H1 (cell line): ENCODE measurements around the gene CCAR1. TPM values are rescaled to one million over a fixed set of nuclear protein-coding genes. Genes with fewer than 3 reads are reported as not detected.

ENCODE experiments used
- CTCF ChIA-PET: fragments of 300-600 bp; sonication (Branson Sonifier 250); formaldehyde crosslinking; loops from one replicate; lab custom pipeline; 2021; ENCODE audit not compliant: partially characterized antibody; lab: Charles Lee
- POLR2A ChIA-PET: fragments of 300-600 bp; sonication (Branson Sonifier 250); formaldehyde crosslinking; loops from one replicate; lab custom pipeline; 2021; ENCODE audit warnings: inconsistent platforms; ENCODE audit not compliant: partially characterized antibody; lab: Charles Lee
- DNase-seq, 2 experiments: peaks; one replicate each; pipeline versions ENCODE4 v3.0.0 to v3.0.0-alpha.2; 2010 to 2022; ENCODE audit warnings: low spot score in 2 of 2, low read depth in 1 of 2, mixed read lengths in 1 of 2
- FAIRE-seq: peaks from 2 replicates; lab custom pipeline; 2011; peaks lifted over from hg19 to GRCh38; lab: Jason Lieb, UNC
- H2AFZ ChIP-seq: 2 replicates; pipeline ENCODE4 v1.8.1; 2012; ENCODE audit warnings: low read length, inconsistent platforms
- H2AK5ac ChIP-seq: 2 replicates; pipeline ENCODE4 v1.6.1; 2013; ENCODE audit warnings: low read depth, low read length
- H2BK120ac ChIP-seq: replicated peaks from 2 replicates; pipeline ENCODE3; 2013; ENCODE audit warnings: low read depth, low read length, inconsistent platforms
- H2BK12ac ChIP-seq: 2 replicates; pipeline ENCODE4 v1.6.1; 2013; ENCODE audit warnings: low read depth, low read length
- H2BK15ac ChIP-seq: 2 replicates; pipeline ENCODE4 v1.6.1; 2013; ENCODE audit warnings: low read length
- H2BK20ac ChIP-seq: 2 replicates; pipeline ENCODE4 v1.6.1; 2013; ENCODE audit warnings: low read length
- H2BK5ac ChIP-seq: 2 replicates; pipeline ENCODE4 v1.6.1; 2013; ENCODE audit warnings: low read depth, low read length
- H3K14ac ChIP-seq: 2 replicates; pipeline ENCODE4 v1.6.1; 2013; ENCODE audit warnings: inconsistent platforms; ENCODE audit not compliant: insufficient read length
- H3K18ac ChIP-seq: 2 replicates; pipeline ENCODE4 v1.6.1; 2013; ENCODE audit warnings: low read length; ENCODE audit errors: extremely low read depth
- H3K23ac ChIP-seq: 2 replicates; pipeline ENCODE4 v1.6.1; 2013; ENCODE audit warnings: inconsistent platforms; ENCODE audit not compliant: insufficient read length
- H3K23me2 ChIP-seq: 2 replicates; pipeline ENCODE4 v1.6.1; 2013; ENCODE audit warnings: low read depth, low read length
- H3K27ac ChIP-seq: 2 replicates; pipeline ENCODE4 v1.6.1; 2011; ENCODE audit warnings: low read depth, low read length, inconsistent platforms
- H3K27me3 ChIP-seq, 4 experiments: replicated peaks in 1 of 4; 1 replicate in 1 of 4; 2 replicates in 3 of 4; pipeline versions ENCODE4 v1.6.1 to v1.8.1; 2011 to 2013; ENCODE audit warnings: low read length in 3 of 4, mild to moderate bottlenecking in 3 of 4, inconsistent platforms in 2 of 4, mixed read lengths in 2 of 4, moderate library complexity in 1 of 4; ENCODE audit not compliant: control insufficient read depth in 3 of 4, insufficient read depth in 3 of 4; ENCODE audit errors: extremely low read depth in 1 of 4
- H3K36me3 ChIP-seq, 4 experiments: 2 replicates each; pipeline versions ENCODE4 v1.6.1 to v1.8.1; 2011 to 2013; ENCODE audit warnings: mild to moderate bottlenecking in 4 of 4, low read length in 3 of 4, moderate library complexity in 2 of 4, control low read depth in 1 of 4, inconsistent platforms in 1 of 4; ENCODE audit not compliant: insufficient read depth in 4 of 4, control insufficient read depth in 2 of 4
- H3K4ac ChIP-seq: replicated peaks from 2 replicates; pipeline ENCODE3; 2013; ENCODE audit warnings: low read length, low read depth, mixed read lengths, inconsistent platforms; ENCODE audit not compliant: insufficient read length
- H3K4me1 ChIP-seq, 4 experiments: replicated peaks in 1 of 4; 1 replicate in 1 of 4; 2 replicates in 3 of 4; pipeline versions ENCODE4 v1.6.1 to v1.8.1; 2011 to 2013; ENCODE audit warnings: low read length in 3 of 4, inconsistent platforms in 2 of 4, mixed read lengths in 1 of 4; ENCODE audit not compliant: insufficient read depth in 4 of 4, control insufficient read depth in 3 of 4
- H3K4me2 ChIP-seq, 2 experiments: 2 replicates each; pipeline versions ENCODE4 v1.6.1 to v1.8.1; 2011 to 2013; ENCODE audit warnings: low read depth in 2 of 2, low read length in 2 of 2, control low read depth in 1 of 2, inconsistent platforms in 1 of 2, mild to moderate bottlenecking in 1 of 2; ENCODE audit not compliant: insufficient read depth in 1 of 2
- H3K4me3 ChIP-seq, 4 experiments: fragments of 200-600, 300-600 bp in 1 of 4; sonication (generic), shearing (Covaris generic), sonication (Bioruptor Twin) in 1 of 4; 2 replicates each; pipeline versions ENCODE4 v1.5.1 to v1.8.1; 2011 to 2016; ENCODE audit warnings: low read length in 4 of 4, low read depth in 3 of 4, control low read depth in 2 of 4, inconsistent platforms in 2 of 4, mild to moderate bottlenecking in 2 of 4, mixed read lengths in 1 of 4, moderate library complexity in 1 of 4; ENCODE audit not compliant: insufficient read depth in 2 of 4; ENCODE audit errors: extremely low read depth in 1 of 4
- H3K56ac ChIP-seq: replicated peaks from 2 replicates; pipeline ENCODE3; 2013; ENCODE audit warnings: low read depth, mild to moderate bottlenecking, mixed read lengths, low read length, inconsistent platforms; ENCODE audit not compliant: insufficient read length
- H3K79me1 ChIP-seq: 2 replicates; pipeline ENCODE4 v1.6.1; 2013; ENCODE audit warnings: low read depth, low read length, control low read depth
- H3K79me2 ChIP-seq, 2 experiments: 2 replicates each; pipeline versions ENCODE4 v1.6.1 to v1.8.1; 2012 to 2013; ENCODE audit warnings: low read length in 2 of 2, mild to moderate bottlenecking in 2 of 2, inconsistent platforms in 1 of 2; ENCODE audit not compliant: insufficient read depth in 2 of 2, control insufficient read depth in 1 of 2
- H3K9ac ChIP-seq, 4 experiments: replicated peaks in 1 of 4; 1 replicate in 1 of 4; 2 replicates in 3 of 4; pipeline versions ENCODE4 v1.6.1 to v1.8.1; 2011 to 2013; ENCODE audit warnings: low read depth in 3 of 4, low read length in 3 of 4, control low read depth in 2 of 4, mild to moderate bottlenecking in 2 of 4, moderate library complexity in 2 of 4, inconsistent platforms in 1 of 4; ENCODE audit errors: extremely low read depth in 1 of 4
- H3K9me3 ChIP-seq, 2 experiments: 2 replicates each; pipeline versions ENCODE4 v1.6.1 to v1.8.1; 2012 to 2013; ENCODE audit warnings: mild to moderate bottlenecking in 2 of 2, moderate library complexity in 2 of 2, control low read depth in 1 of 2, inconsistent platforms in 1 of 2, low read depth in 1 of 2, low read length in 1 of 2, mixed read lengths in 1 of 2; ENCODE audit not compliant: insufficient read depth in 2 of 2
- H4K20me1 ChIP-seq, 2 experiments: replicated peaks in 1 of 2; 2 replicates each; pipeline versions ENCODE3 to v1.8.1; 2011 to 2013; ENCODE audit warnings: inconsistent platforms in 2 of 2, low read length in 2 of 2, mild to moderate bottlenecking in 1 of 2; ENCODE audit not compliant: insufficient read depth in 2 of 2, control insufficient read depth in 1 of 2
- H4K5ac ChIP-seq: 2 replicates; pipeline ENCODE4 v1.6.1; 2013; ENCODE audit warnings: low read length, low read depth, mixed read lengths, inconsistent platforms; ENCODE audit not compliant: insufficient read length
- H4K8ac ChIP-seq: 2 replicates; pipeline ENCODE4 v1.8.0; 2013; ENCODE audit warnings: mild to moderate bottlenecking, moderate library complexity, low read length, inconsistent platforms; ENCODE audit not compliant: insufficient read depth; ENCODE audit errors: extremely low read depth
- H4K91ac ChIP-seq: replicated peaks from 2 replicates; pipeline ENCODE3; 2013; ENCODE audit warnings: low read length, mixed read lengths, inconsistent platforms; ENCODE audit not compliant: insufficient read length
- CREB1 ChIP-seq: IDR thresholded peaks from 2 replicates; pipeline ENCODE4 v1.6.1; 2012; ENCODE audit warnings: inconsistent platforms
- RBBP5 ChIP-seq: IDR thresholded peaks from 2 replicates; pipeline ENCODE4 v1.7.1; 2012; ENCODE audit warnings: low read depth, mild to moderate bottlenecking, inconsistent platforms, low read length, moderate library complexity, borderline replicate concordance
- ZNF274 ChIP-seq: IDR thresholded peaks from 2 replicates; pipeline ENCODE4 v1.7.0; 2012; ENCODE audit warnings: low read length, borderline replicate concordance; ENCODE audit errors: extremely low read depth
- WGBS, 2 experiments: shearing (Covaris generic) in 1 of 2; methylation state at CpG; one replicate each; pipeline versions ENCODE4 v1.1.6 to v1.1.7; 2013 to 2015; ENCODE audit warnings: low lambda C conversion rate in 2 of 2, mixed read lengths in 2 of 2, inconsistent platforms in 1 of 2, low coverage in 1 of 2, missing lambda C conversion rate in 1 of 2; ENCODE audit not compliant: insufficient replicate concordance in 2 of 2, insufficient coverage in 1 of 2, insufficient read length in 1 of 2; ENCODE audit errors: extremely low coverage in 1 of 2, missing lambda C conversion rate in 1 of 2; 5-methylcytosine and 5-hydroxymethylcytosine counted together
- polyA plus RNA-seq, 7 experiments: library from polyadenylated mRNA; depleted of rRNA in 3 of 7; stranded (reverse) in 5 of 7; unstranded in 2 of 7; fragments of >200 nt in 5 of 7; fragments of 200-250 nt in 2 of 7; gene quantifications; 1 replicate in 5 of 7; 2 replicates in 1 of 7; 4 replicates in 1 of 7; pipeline versions ENCODE4 v1.2.1 to v1.2.3, GENCODE V29; 2011 to 2013; ENCODE audit warnings: missing spikeins in 2 of 7, mixed read lengths in 2 of 7
- total RNA-seq: library from RNA; stranded (reverse); fragmentation: NEBNext Ultra II Directional; extraction: Animal tissue kit (Norgen Biotek cat#: 25700); gene quantifications from 2 replicates; pipeline ENCODE4 v1.2.1, GENCODE V29; 2021

CCAR1 gene
- total and polyA plus RNA-seq, 2 of the 8 experiments (the other 6 are each of a cell fraction or from before 2014, with no cell fraction given): 91.6 to 111 TPM

GRCh38 chr10:68742397-68742796 is 21.4 kb downstream of the CCAR1 start:
- H3K9ac ChIP-seq: no peak overlapping the region
- H3K23me2 ChIP-seq: no peaks in the 10 kb centered on the region
- no peaks in the 10 kb centered on the region for H3K4me1 ChIP-seq
- H3K79me2 ChIP-seq: no peaks in the 10 kb centered on the region; a peak in 1 of 4 replicates
- no peak for FAIRE-seq
- TF ChIP-seq CREB1: no peak
- no peak for TF ChIP-seq ZNF274
- TF ChIP-seq RBBP5: no peak
- no peak overlapping the region for H4K91ac ChIP-seq
- 82% methylated on average over 6 of the region's 6 CpGs; no CpG with 5 or more reads in 1 of the 2 experiments for WGBS, 2 experiments
- no peak overlapping the region for H2AK5ac ChIP-seq
- no peak for DNase-seq
- POLR2A ChIA-PET: interaction anchor here (1.0 to 2.6 kb wide), 2 partner anchors 9 to 14 kb away, joined by 4 to 12 read pairs; no protein-coding TSS in a partner anchor
- H3K14ac ChIP-seq: no peak overlapping the region
- H3K18ac ChIP-seq: no peak overlapping the region
- H4K20me1 ChIP-seq: peaks cover 1 to 5% of the 10 kb centered on the region in 2 experiments
- H3K56ac ChIP-seq: no peak overlapping the region
- H3K27ac ChIP-seq: no peak overlapping the region
- no peak overlapping the region for H2BK12ac ChIP-seq
- H3K79me1 ChIP-seq: no peaks in the 10 kb centered on the region
- H4K8ac ChIP-seq: no peak overlapping the region
- no peaks in the 10 kb centered on the region for H3K9me3 ChIP-seq
- no peak overlapping the region for H3K23ac ChIP-seq
- peaks cover 19 to 96% (median 64%) of the 10 kb centered on the region in 4 experiments for H3K36me3 ChIP-seq
- no peak overlapping the region for H2BK5ac ChIP-seq
- H2BK15ac ChIP-seq: no peak overlapping the region
- no peak overlapping the region for H2BK120ac ChIP-seq
- H2BK20ac ChIP-seq: no peak overlapping the region
- H3K4me3 ChIP-seq: no peak overlapping the region
- H3K4ac ChIP-seq: no peak overlapping the region
- CTCF ChIA-PET: no interaction called here
- H3K27me3 ChIP-seq: no peaks in the 10 kb centered on the region
- H3K4me2 ChIP-seq: no peak overlapping the region
- H2AFZ ChIP-seq: no peak overlapping the region
- no peak overlapping the region for H4K5ac ChIP-seq
